ENCODE measurements around the gene SLC2A1.

GRCh38 chr1:42910985-42911384, 47.7 kb downstream of the SLC2A1 start:
- TF ChIP-seq POLR2A (IDR thresholded peaks at IDR 0.05; ENCODE audit: low read depth, low read length): no peak
- no peak for TF ChIP-seq POLR2AphosphoS5 (IDR thresholded peaks at IDR 0.05; ENCODE audit: low read depth, low read length)
- no peak for TF ChIP-seq TAF1 (IDR thresholded peaks at IDR 0.05; ENCODE audit: borderline replicate concordance, low read depth, low read length)
